Activated T-cell treated with anti-CD3 and anti-CD28 coated beads, Interleukin-2, amount 50 U/mL, for 1 hour (primary cell): ENCODE data around the gene GNPNAT1.
A peak's percentile ranks its signal among the peaks of the same experiment; 100 is the strongest.

ENCODE experiments used
- DNase-seq: peaks from one replicate; pipeline ENCODE4 v3.0.0-alpha.2; 2020

Gene GNPNAT1

GRCh38 chr14:52791223-52792096, at the start of gene GNPNAT1:
Gene GNPNAT1 (minus strand): TSS chr14:52791607. CDS start chr14:52784650, 6,957 bp downstream.
- DNase-seq: peak; percentile 91

GRCh38 chr14:52840877-52841276, 49.5 kb upstream of the GNPNAT1 start:
- DNase-seq: no peak

DNA sequence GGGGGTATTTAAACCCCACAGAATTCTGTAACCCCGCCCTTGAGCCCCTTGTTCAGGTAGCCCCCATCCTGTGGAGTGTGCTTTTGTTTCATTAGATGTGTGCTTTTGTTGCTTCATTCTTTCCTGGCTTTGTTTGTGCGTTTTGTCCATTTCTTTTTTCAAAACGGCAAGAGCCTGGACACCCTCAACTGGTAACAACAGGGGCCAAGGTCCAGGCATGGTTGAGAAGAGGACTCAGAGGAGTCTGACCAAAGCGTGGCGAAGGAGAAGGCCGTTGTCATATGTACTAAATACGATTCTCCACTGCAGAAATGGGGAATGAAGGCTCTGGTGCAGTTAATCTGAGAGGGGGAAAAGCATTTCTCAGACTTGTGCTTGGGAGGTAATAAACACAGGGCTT, 46.0 kb upstream of the GNPNAT1 start:
- no peak for DNase-seq

GRCh38 chr14:52836063-52836462, 44.7 kb upstream of the GNPNAT1 start:
- no peak for DNase-seq

GRCh38 chr14:52835122-52835903, 43.9 kb upstream of the GNPNAT1 start:
- no peak for DNase-seq

DNA sequence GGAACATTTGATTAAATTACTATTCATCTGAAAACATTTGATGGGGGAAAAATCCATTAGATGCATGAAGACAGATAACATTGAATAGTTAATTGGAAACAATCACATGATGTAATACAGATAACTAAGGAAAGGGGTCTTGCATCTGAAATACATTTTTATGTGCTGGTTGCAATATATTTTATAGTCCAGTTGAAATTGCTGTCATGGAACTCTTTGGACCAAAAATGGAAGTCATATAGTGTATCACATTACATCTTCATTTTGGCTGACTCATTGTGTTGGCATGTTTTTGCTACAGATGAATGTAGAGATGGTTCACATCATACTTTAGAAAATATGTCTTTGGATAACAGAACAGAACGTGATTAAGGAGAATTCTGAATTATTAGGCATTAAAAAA, 43.0 kb upstream of the GNPNAT1 start:
- no peak for DNase-seq

- no peak for DNase-seq
These were observed 42.5 kb upstream of the GNPNAT1 start for GRCh38 chr14:52833891-52834290.

DNA sequence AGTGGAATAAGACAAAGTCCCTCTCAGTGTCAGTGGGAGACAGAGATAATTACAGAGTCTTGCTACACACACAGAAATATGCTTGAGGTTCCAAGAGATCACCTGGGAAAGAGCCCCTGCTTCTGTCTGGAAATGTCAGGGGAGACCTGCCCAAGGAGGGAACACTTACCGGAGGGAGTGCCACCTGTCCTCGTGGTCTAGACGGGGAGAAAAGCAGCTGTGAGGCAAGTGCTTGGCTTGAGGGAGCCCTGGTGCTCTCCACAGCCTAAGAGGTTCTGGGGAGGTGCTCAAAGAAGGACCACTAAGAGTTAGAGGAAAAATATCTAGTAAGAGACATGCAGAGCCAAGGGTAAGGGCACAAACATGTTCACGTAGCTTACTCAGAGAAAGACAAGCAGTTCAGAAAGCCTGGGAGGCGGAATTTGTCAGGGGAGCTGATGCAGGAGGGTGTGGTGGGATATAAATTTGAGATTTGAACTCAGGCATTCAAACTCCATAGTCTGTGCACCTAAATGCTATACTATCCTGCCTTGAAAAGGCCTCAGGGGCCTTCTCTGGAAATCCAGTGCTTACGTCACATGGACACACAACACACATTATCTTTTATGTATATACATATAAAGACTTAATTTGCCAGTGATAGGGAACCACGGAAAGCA, 38.2 kb upstream of the GNPNAT1 start:
- DNase-seq: no peak

DNA sequence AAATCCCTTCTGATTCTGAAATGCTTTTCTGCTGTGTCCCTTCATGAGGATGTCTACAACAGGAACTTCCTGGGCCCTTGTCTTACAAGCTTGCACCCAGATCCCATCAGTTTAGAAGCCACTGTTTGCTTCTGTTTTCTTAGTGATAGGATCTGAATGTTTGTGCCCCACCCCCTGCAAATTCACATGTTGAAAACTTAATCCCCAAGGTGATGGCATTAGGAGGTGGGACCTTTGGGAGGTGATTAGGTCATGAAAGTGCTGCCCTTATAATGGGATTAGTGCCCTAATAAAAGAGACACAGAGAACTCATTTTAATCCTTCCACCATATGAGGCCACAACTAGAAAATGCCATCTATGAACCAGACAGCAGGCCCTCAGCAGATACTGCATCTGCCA, 36.0 kb upstream of the GNPNAT1 start:
- DNase-seq: no peak

GRCh38 chr14:52825085-52825484, 33.7 kb upstream of the GNPNAT1 start:
- DNase-seq: no peak

- no peak for DNase-seq
These were observed 33.1 kb upstream of the GNPNAT1 start for GRCh38 chr14:52824462-52824861.

- DNase-seq: no peak
These were observed 30.4 kb upstream of the GNPNAT1 start for GRCh38 chr14:52821805-52822250.

DNA sequence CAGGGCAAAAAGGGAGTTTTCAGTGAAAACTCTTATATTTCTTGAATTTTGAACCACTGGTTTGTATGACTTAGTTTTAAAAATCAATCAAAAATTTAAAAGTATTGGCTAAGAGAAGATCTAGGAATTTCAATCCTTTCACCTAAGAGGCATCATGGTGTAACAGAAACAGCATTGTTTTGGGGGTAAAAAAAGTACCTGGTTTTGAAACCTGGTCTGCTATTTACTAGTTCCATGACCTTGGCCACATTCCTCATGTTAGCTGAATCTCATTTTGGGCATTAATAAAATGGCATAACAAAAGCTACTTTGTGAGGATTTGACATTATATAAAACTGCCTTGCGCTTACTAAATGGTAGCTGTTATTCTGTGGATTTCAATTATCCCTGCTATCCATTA, 16.7 kb upstream of the GNPNAT1 start:
- DNase-seq: no peak

DNA sequence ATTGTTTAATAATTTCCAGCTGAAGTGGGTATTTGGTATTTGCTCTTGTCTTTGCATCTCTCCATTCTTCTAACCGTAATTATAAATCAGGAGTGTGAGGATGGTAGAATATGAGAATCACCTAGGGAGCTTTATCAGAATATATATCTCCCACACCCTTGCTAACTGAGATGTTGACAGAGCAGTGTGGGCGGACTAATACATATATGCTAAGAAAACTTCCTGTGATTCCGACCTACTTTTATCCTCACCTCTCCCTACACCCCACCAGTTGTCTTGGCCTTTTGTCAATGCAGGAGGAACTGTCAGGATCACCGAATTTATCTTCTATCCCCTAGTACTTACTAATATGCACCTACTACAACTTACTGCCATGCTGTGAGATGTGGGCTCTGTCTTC, 14.7 kb upstream of the GNPNAT1 start:
- no peak for DNase-seq

- DNase-seq: no peak
These were observed 11.2 kb upstream of the GNPNAT1 start for GRCh38 chr14:52802597-52802996.

DNA sequence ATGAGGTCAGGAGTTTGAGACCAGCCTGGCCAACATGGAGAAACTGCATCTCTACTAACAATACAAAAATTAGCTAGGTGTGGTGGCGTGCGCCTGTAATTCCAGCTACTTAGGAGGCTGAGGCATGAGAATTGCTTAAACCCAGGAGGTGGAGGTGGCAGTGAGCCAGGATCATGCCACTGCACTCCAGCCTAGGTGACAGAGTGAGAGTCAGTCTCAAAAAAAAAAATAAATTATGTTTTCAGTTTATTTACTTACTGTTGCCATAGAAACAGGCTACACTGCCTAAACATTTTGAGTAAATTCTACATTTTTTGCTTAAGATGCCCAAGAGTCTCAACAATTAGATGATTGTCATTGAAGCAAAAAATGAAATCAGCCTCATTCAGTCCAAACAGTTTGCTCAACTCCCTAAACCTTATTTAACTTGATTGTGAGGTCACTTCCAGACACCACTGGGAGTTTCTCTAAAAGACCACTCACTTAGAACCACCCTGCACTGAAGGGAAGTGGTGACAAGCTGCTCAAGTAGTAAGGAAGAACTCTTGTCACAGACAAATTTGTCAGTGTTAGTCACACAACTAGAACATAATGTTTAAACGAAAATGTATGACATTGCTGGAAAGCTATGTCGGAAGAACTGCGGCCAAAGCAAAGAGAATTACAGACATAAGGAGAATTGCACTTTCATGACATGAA, 9.8 kb upstream of the GNPNAT1 start:
- DNase-seq: no peak

DNA sequence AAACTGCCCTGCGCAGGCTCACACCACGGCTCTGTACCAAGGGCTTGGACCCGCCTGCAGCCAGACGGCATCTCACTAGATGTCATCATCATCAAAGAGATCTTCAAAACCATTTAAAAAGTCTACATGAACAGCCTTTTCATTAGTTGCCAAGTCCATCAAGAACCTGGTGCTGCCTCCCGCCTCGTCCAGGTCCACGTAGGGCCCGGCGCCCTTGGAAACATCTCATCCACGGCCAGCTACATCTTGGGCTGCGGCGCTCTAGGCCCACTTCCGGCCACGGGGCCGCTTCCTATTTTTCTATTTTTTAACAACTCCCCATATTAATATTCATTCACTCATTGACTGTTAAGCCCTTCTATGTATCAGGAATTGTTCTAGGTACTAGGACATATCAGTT, 7.4 kb upstream of the GNPNAT1 start:
- no peak for DNase-seq

DNA sequence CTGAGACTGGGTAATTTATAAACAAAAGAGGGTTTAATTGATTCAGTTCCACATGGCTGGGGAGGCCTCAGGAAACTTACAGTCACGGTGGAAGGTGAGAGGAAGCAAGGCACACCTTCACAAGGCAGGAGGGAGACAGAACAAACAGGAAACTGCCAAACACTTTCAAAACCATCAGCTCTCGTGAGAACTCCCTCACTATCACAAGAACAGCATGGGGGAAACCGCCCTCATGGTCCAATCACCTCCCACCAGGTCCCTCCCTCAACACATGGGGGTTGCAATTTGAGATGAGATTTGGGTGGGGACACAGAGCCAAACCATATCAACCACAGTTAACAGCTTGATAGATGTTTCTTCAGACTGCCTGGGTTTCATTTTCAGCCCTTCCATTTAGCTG, 6.2 kb upstream of the GNPNAT1 start:
- DNase-seq: no peak

DNA sequence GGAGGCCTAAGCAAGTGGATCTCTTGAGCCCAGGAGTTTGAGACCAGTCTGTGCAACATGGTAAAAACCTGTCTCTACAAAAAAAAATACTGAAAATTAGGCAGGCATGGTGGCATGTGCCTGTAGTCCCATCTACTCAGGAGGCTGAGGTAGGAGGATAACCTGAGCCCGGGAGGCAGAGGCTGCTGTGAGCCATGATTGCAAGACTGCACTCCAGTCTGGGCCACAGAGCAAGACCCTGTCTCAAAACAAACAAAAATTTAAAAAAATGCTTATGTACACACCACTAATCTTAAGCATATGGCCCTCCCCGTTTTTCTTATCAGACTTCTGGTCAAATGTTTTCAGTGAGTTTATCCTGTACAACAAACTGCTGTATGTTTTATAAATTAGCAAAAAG, 1.7 kb upstream of the GNPNAT1 start:
- DNase-seq: no peak

GRCh38 chr14:52792097-52792415, 649 bp upstream of the GNPNAT1 start:
- no peak for DNase-seq

DNA sequence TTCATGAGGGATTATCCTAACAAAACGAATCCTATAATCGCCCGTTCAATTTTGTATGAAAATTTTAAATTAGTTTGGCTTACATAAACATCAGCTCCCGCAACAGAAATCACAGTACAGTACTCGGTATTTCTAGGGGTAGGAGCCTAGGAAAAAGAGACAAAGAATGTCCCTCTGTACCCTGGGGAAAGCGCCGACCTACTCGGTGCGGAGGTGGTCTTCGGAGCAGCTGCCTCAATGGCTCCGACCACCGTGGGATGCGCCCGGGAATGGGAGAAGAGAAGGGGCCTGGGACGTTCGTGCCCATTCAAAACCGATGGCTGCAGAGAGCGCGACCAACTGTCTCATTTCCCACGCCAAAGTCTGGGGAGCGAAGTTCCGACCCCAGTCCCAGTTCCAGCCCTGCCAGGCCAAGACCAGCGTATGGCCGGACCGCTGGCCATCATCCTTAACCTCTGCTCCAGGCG, 618 bp downstream of the GNPNAT1 start:
- no peak for DNase-seq

DNA sequence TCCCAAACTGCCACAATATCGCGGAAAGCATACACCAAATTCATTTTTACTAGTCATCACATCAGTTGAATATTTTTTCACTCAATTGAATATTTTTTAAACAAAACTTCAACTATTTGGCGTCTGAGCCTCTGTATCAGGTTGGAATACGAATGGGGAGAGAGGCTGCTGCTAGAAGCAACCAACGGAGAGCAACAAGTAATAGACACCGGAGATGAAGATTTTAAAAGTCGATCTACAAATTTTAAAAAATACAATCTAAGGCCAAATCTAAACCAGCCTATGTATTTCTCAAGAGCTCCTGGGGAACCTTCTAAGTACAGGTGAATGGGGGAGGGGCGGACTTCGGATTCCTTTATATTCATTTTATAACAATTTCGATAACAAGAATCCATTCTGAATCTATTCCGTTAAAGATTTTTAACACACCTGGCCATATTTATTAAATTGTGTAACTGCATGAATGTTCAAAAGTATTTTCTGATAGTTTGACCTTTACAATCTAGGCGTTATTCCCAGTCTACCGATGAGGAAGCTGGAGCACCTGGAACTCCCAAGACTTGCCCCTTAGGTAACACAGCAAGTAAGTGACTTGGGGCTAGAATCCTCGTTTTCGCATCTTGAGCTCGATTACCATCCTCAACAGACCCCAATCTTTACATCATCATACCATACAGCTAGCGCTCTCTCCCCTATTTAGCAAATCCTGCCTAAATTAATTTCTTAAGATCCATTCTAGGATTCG, 1.2 kb downstream of the GNPNAT1 start:
- DNase-seq: no peak
